ENCODE results near the gene THRB.

The THRB gene

GRCh38 chr3:24401090-24401810 lies 93.4 kb downstream of the THRB start (continued):
- no peak for TF ChIP-seq ZNF214 (tag by site-specific recombination; IDR thresholded peaks at IDR 0.05; ENCODE audit: borderline replicate concordance)
- TF ChIP-seq ZBTB49 (tag by site-specific recombination; IDR thresholded peaks at IDR 0.05; ENCODE audit: low read depth), result no peak
- no peak for TF ChIP-seq ZFP41 (tag by site-specific recombination; IDR thresholded peaks at IDR 0.05; ENCODE audit: borderline replicate concordance)
- TF ChIP-seq ZNF121 (tag by site-specific recombination; IDR thresholded peaks at IDR 0.05), result no peak
- TF ChIP-seq GLI4 (tag by site-specific recombination; IDR thresholded peaks at IDR 0.05), result no peak
- no peak for TF ChIP-seq ZNF623 (tag by site-specific recombination; IDR thresholded peaks at IDR 0.05)
- TF ChIP-seq SETDB1 (IDR thresholded peaks at IDR 0.05; ENCODE audit: insufficient read length, low read length), result no peak
- TF ChIP-seq HOXA7 (CRISPR knock-in tag; IDR thresholded peaks at IDR 0.05; ENCODE audit: borderline replicate concordance), result no peak
- no peak for TF ChIP-seq ZNF404 (tag by site-specific recombination; IDR thresholded peaks at IDR 0.05)
- no peak; the same call in 1 of the 2 replicates for TF ChIP-seq TRIM28 (IDR thresholded peaks at IDR 0.05; ENCODE audit: borderline replicate concordance, low read length)
- TF ChIP-seq ZNF2 (tag by site-specific recombination; IDR thresholded peaks at IDR 0.05), result no peak
- TF ChIP-seq REPIN1 (tag by site-specific recombination; IDR thresholded peaks at IDR 0.05; ENCODE audit: low read depth), result no peak
- peak; percentile 48; the same call in 1 of the 2 replicates for TF ChIP-seq ZNF580 (tag by site-specific recombination; IDR thresholded peaks at IDR 0.05)
- no peak for TF ChIP-seq ZNF792 (tag by site-specific recombination; IDR thresholded peaks at IDR 0.05)
- TF ChIP-seq KLF1 (tag by site-specific recombination; IDR thresholded peaks at IDR 0.05), result no peak
- TF ChIP-seq GLIS2 (tag by site-specific recombination; IDR thresholded peaks at IDR 0.05), result no peak
- TF ChIP-seq ZNF639 (tag by site-specific recombination; IDR thresholded peaks at IDR 0.05), result no peak
- no peak for TF ChIP-seq SCRT2 (tag by site-specific recombination; IDR thresholded peaks at IDR 0.05)
- TF ChIP-seq FEZF1 (tag by site-specific recombination; IDR thresholded peaks at IDR 0.05), result peak; percentile 79
- TF ChIP-seq ZNF433 (tag by site-specific recombination; IDR thresholded peaks at IDR 0.05; ENCODE audit: low read depth), result no peak
- TF ChIP-seq SCRT1 (tag by site-specific recombination; IDR thresholded peaks at IDR 0.05; ENCODE audit: borderline replicate concordance), result no peak
- TF ChIP-seq ZNF449 (tag by site-specific recombination; IDR thresholded peaks at IDR 0.05), result peak; percentile 64
- TF ChIP-seq ZNF398 (tag by site-specific recombination; IDR thresholded peaks at IDR 0.05), result no peak
- no peak for TF ChIP-seq ZNF707 (tag by site-specific recombination; IDR thresholded peaks at IDR 0.05)
- no peak for TF ChIP-seq ZBTB17 (tag by site-specific recombination; IDR thresholded peaks at IDR 0.05)
- no peak for TF ChIP-seq ZNF473 (tag by site-specific recombination; IDR thresholded peaks at IDR 0.05)
- TF ChIP-seq ZNF529 (tag by site-specific recombination; IDR thresholded peaks at IDR 0.05; ENCODE audit: insufficient replicate concordance), result no peak
- TF ChIP-seq ZNF280D (tag by site-specific recombination; IDR thresholded peaks at IDR 0.05), result no peak
